ENCODE results near the gene RBMS3.
"Not testable (repeated sequence)": the region's sequence is repeated elsewhere in the genome, so short reads cannot be mapped to it uniquely, and the experiment has no call there.

Gene RBMS3

DNA sequence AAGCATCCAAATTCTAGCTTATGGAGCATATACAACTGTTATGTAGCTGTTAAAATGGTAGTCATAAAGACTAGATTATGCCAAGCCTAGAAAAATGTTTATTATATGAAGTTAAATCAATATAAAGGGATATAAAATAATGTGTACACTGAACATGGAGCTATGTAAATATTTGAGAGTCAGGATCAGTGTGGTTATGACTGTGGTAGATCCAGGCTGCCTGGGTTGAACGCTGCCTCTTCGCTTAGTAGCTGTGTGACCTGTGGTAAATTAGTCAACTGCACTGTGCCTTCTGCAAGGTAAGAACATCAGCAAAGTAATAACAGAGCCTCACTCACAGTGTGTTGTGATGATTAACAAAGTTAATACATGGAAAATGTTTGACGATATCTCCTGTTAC lies 212.2 kb downstream of the RBMS3 start:
- no peak for DNase-seq

DNA sequence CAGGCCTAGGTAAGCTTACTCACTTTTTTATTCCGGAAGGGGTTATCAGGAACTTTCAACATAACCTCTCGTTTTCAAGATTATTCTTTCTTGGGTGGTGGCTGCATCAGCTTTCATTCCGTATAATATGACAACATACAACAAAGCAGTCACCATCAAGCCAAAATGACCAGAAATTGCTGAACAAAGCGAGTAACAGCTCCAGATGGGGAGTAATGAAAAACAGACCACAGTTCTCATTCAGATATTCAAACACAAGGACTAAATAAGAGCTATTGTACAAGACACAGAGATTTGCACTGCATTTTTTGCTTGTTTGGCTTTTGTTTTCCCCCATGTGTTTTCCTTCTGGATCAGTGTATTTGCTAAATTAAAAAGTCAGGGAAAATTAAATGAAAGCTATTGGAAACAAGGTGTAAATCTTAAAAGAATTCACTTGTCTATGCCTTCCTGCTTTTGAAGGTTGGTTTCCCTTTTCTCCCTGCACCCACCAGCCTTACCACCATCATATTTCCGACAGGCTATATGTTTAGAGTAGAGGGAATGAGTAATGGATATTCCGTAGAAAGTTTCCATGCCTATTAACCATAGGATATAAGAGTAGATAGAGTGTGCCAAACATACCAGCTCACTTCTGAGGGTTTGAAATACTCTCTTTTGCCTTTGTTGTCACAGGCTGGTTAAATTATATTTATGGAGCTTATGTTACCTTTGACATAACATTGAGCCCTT lies 213.6 kb downstream of the RBMS3 start:
- DNase-seq: no peak

DNA sequence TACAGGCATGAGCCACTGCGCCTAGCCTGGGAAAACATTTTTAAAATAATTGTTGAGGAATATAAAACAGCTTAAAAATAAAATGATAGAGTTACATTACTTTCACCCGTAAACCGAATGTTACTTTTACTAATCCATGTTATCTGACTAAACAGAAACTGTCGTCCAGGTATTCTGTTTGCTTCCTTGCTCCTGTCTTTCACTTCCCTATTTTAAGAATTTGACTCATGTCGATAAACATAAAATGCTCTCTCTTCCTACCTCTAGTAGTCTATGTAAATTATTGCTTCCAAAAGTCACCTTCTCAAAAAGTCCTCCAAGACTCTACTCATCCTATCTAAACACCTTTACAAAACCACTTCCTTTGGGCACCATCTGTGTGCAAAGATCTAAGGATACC lies 216.4 kb downstream of the RBMS3 start:
- no peak for DNase-seq

DNA sequence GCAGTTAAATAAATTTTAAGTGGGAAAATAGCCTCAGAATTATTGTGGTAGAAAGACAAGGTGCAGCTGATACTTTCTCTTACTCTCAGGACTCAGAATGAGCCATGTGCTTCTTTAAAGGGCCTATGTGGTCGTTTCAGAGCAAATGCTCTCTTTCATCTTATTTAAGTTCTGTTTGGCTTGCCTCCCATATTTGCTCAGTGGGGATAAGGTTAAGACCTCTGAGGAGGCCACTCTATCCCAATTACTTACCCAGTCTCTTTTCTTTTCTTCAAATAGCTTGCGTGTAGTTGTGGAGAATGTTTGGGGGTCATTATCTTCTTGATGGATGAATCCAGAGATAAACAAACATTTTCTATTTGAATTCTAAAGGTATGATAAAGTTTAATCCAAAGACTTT lies 221.9 kb downstream of the RBMS3 start:
- no peak for DNase-seq

DNA sequence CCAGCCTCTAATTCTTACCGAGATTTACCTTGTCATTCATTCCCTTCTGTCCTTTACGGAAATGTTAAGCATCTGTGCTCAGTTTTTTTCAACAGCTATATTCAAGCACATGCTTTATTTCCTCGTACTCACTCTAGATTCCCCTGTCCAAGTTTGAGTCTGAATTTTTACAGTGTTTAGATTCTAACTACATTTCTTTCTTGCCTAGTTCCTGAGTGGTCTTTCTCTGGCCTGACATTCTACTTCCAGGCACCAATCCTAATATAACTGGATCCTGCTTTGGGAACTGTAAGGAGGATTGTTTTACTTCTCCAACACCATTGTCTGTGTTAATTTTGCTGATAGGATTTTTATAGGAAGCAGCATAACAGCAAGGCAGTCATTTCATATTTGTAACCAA lies 222.4 kb downstream of the RBMS3 start:
- no peak for DNase-seq

DNA sequence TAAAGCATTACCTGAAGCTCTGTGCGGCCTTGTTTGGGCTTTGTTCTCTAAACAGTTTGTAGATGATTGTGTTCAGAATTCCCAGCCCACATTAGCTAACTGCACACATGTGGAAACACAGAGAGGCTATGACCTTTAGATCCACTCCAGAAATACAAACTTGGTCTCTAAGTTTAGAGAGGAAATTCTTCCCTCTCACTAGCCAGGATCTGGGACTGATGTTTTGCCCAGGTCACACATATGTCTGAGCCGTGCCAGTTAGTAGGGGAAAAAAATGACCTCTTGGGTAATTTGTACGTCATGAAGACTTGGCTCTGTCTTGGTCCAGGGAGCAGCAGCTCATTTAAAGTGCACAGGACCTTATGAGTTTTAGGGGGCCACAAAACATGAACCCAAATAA lies 223.1 kb downstream of the RBMS3 start:
- DNase-seq: no peak

DNA sequence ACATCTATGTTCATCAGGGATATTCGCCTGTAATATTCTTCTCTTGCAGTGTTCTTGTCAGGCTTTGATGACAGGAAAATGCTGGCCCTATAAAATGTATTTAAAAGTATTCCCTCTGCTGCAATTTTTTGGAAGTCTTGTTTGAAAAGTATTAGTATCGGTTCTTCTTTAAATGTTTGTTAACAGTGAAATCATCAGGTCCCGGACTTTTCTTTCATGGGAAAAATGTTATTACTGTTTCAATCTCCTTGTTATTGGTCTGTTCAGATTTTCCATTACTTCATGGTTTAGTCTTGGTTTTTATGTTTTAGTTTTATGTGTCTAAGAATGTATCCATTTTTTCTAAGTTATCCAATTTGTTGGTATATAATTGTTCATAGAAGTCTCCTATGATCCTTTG lies 225.6 kb downstream of the RBMS3 start:
- no peak for DNase-seq

DNA sequence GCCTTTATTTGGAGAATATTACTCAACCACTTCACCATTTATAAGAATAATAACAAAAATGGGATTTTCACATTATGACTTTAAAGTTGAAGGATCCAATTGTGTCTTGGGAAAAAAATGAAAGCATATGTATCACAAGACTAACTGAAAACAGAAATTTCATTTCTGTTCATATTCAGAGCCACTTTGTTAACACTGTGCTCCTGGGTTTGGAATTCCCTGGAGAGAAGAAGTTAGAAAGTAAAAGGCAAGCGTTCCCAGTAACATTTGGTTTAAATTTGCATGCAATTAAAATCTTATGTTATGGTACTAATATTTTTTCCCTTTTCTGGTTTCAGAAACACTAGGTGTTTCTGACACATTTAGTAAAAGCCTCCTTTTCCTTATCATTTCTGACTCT lies 230.8 kb downstream of the RBMS3 start:
- DNase-seq: no peak

DNA sequence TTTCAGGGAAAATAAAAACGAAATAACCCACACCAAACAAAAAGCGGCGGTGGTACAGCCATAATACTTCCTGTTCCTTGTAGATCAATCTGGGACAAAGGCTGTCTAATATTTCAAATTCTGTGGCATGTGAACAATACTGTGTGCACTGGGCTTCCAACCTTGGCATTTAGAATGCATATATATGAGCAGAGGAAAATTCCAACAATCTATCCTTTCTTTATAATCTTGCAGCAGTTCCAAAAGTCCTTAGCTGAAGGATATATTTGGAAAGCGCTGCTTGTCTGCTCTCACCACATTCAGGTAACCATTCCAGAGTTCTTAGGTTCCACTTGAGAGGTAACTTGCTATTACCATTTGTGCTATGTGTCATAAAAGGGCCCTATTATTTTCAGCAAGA lies 231.8 kb downstream of the RBMS3 start:
- DNase-seq: no peak

DNA sequence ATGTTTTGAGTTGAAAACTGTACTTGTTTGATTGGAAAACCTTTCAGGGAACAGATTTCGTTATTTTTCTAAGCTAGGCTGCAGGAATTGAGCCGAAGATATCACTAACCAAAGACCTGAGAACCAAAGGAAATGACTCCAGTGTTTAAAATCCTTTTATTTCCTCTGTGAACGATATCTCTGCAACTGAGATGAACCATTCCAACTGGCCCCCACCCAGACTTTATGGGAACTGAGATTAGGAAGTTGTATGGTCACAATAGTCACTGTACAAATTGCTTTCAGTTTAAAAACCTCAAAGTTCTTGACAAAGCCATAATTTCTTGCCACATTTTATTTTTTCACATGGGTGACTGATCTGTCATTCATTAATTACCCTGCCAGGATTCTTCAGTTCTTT lies 232.4 kb downstream of the RBMS3 start:
- no peak for DNase-seq

DNA sequence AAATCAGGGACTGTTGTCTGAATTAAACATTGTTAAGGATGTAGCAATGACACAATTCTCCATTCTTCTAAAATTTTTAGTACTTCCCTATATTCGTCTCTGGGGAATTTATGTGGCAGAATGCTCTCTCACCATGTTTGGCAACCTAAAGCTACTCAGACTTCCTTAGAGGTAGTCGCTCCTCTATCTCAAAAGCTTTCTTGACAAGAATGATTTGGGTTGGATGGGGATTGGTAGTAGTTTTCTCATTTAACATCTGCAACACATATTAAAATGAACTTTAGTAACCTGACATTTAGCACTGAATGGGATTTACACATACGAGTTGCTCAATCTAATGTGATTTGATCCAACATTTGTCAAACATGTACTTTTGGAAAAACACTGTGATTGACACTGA lies 233.3 kb downstream of the RBMS3 start:
- no peak for DNase-seq

DNA sequence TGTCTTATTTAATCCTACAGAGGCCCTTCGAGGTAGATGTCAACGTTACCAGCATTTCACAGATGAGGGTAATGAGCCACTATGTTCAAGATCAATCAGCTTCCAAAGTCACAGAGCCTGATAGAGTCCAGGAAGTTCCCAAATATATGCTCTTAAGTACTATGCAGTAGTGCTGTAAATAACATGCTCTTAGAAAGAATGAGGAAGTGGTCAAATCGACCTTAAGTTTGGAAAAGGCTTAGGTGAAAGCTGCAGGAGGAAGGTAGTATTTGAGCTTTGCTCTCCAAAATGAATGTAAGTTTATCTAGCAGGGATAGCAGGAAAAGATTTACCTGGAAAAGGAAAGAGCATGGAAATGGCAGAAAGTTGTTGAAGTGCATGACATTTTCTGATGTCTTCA lies 234.0 kb downstream of the RBMS3 start:
- no peak for DNase-seq

DNA sequence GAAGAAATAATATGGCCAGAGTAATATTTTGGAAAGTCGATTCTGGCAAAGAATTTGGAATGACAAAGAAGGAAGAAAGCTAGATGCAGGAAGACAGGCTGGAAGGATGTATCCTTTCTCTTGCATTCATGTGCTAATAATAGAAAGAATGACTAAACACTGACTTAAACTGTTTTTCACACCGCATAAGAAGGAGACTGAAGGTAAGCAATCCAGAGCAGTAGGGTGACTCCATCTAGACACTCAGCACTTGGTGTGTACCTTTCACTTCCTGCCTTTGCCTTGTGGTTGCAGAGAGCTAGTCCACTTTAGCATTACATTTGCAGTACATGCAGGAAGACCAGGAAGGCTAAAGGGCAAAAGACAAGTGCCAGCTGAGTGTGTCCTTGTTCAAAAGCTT lies 234.6 kb downstream of the RBMS3 start:
- no peak for DNase-seq

DNA sequence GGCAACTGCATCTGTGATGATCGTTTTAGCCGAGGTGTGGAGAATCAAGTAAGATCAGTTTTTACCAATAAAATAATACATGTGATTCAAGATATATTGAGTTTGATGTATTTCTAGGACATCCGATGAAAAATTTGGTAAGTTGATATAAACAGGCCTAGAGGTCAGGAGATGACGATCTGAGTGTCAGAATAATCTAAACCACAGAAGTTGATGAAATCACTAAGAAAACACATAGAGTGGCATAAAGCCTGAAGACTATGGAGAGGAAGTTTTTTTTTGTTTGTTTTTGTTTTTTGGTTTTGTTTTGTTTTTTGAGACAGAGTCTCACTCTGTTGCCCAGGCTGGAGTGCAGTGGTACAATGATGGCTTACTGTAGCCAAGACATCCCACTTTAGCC lies 235.3 kb downstream of the RBMS3 start:
- no peak for DNase-seq

DNA sequence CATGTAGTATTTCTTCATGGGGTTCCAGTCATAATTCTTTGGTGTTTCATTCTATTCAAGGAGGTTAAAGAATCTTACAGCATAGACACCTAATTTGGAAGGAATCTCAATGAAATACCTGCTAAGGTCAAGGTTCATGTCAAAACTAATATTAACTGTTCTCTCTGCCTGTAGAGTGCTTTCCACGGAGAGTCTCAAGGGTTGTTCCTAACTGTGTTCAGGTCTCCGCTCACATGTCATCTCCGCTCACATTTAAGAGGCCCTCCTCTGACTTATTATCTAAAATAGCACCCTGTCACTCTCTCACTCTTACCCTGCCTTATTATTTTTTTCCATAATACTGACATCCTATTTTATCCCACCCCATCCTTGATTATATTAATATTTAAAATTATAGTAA lies 239.9 kb downstream of the RBMS3 start:
- DNase-seq: no peak

DNA sequence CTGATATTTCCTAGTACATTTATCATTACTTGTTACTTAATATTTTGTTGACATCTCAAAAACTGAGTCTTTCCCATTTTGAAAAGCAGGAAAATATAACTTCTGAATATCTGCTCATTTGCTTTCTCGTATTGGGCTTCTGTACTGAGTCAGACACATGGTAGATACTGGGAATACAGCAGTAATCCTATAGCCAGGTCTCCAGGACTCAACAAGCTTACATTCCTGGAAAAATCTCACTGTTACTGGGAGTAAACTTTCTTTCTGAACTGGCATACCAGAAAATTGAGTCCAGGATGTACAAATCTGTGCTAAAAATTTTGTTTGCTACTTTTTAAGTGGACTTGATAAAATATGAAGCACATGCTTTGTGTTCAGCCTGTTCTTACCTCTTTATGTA lies 240.4 kb downstream of the RBMS3 start:
- no peak for DNase-seq

DNA sequence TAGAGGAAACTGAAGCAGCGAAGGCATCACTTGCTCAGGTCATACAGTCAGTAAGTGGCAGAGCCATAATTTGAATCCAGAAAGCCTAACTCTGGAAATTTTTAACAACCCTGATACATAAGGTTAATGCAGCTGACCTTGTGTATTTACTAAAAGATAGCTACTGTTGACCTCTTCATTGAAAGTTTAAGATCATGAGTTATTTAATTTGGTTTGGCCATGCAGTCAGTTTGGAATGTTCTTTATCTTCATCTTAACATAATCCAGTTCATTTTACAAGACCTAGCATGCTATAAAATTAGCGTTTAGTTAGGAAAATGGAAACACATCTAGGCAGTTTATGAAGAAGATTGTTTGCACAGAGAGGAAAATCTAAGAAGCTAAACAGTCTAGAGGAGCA lies 240.9 kb downstream of the RBMS3 start:
- DNase-seq: no peak

DNA sequence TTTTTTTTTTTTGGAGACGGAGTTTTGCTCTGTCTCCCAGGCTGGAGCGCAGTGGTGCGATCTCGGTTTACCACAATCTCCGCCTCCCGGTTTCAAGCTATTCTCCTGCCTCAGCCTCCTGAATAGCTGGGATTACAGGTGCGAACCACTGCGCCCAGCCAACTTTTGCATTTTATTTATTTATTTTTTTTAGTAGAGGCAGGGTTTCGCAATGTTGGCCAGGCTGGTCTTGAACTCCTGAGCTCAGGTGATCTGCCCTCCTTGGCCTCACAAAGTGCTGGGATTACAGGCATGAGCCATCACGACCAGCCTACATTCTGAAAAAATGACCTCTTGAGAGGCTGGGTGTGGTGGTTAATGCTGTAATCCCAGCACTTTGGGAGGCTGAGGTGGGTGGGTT lies 243.6 kb downstream of the RBMS3 start:
- not testable (repeated sequence) for DNase-seq

DNA sequence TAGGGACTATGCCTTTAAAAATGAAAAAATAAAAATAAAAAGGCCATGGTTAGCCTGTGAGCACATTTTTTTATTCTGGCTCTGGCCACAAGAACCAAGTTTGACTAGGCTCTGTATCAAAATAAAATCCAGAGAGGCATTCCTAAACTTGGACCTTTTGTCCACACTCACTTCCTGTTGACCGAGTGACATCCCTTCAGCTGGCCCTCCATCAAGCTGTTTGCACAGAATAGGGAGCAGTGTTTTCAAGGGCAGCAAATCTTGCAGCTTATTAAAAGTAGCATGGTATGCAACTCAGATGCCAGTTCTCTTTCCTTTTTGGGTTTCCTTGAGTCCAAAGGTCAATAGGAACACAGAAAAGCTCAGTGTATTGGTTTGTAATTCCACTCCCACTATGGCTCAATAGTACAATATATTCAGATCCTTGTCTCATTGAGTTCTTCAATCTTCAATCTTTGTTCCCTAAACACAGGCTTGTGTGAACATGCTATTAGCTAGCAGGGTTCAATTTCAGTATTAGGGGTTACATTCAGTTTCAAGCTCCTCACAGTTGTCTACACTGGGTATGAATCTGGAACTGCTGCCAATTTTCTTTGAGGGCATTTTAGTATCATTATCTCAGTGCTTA lies 244.5 kb downstream of the RBMS3 start:
- DNase-seq: no peak

DNA sequence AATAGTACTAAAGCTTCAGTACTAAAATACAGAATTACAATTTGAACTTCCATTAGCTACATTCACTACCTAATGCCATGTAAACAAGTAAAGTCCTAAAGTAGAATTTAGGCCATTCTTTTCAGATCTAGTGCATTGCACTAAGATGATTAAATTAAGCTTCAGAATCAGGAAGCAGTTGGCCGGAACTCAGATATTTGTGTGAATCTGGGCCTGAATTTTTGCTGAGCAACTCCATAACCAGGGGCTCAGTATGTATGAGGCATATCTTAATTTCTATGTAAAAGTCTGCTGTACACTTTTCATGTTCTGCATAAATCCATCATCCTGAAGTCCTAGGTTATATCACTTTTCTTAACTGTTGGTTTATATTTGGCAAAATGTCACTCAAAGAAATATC lies 246.4 kb downstream of the RBMS3 start:
- DNase-seq: no peak

DNA sequence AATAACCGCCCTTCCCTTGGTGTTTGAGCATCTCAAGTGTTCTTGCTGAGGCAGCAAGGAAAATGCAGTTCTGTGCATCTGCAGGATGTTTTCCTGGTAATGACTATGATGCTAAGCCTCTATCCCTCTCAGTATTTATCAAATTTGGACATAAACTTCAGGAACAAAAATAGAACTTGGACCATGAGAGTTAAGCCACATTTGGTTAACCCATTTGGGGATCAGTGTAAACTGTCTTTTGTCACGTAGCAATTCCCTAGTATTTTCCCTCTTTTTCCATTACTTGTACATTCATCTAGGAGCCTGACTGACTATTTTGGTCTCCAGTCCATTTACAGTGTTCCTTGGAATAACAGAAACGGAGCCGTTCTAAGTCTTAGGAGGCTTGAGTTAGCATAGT lies 250.8 kb downstream of the RBMS3 start:
- no peak for DNase-seq

DNA sequence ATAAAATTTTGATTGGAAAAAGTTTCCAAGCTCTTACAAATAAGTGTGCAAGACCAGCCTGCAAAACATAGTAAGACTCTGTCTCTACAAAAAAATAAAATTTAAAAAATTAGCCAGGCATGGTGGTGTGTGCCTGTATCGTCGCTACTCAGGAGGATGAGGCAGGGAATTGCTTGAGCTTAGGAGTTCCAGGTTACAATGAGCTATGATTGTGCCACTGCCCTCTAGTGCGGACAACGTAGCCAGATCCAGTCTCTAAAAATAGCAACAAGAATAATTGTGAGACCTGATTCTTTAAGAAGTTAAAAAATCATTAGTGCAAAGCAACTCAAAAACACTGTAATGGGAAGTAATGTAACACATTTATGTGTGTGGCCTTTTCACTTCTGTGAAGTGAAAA lies 251.6 kb downstream of the RBMS3 start:
- no peak for DNase-seq

DNA sequence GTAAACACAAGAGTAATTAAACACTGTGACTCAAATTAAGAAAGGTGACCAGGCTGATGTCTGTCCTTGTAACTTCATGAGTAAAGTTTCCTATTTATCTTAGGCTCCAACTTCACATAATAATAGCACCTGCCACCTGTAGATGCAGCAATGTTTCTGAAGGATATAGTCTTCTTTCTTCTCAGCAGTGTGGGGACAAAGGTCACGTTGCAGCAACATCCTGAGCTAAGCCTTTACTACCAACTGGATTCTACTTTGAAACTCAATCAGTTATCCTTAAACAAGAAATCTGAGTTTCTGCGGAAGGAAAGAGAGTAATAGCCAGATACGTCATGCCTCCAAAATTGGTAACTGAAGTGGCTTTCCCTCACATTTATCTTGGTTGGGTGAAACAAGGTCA lies 253.1 kb downstream of the RBMS3 start:
- no peak for DNase-seq

DNA sequence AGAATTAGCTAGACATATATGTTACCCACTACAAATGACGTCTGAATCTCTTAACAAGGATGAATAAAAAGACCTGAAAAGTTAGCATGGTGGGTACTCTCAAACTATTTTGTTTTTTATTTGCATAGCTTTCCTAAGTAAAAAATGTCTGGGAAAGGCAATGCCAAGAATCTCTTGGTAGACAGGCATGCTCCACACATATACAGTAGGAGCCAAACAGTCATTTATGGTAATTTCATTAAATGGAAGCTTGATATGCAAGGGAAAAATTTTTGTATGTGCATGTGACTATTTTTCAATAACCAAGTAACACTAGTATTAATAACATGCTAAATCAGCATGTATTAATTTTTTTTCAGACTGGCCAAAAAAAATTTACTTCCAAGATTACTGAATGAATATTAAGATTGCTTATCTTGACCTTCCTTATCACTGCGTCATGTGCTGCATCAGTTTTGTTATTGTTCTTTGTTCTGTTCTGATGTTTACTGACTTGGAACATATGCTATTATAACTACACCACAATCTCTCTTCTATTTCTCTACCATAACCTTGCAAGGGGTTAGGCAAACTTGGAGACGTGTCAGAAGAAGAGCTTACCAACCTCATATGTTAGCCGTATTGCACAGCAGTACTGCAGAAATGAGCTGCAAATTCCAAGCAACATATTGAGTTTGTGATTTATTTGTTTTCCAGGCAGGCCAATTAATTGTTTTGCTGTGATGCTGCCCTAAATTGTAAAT lies 255.3 kb downstream of the RBMS3 start:
- DNase-seq: no peak
